ENCODE data around the gene ADAMTSL1. TPM values are rescaled to one million over a fixed set of nuclear protein-coding genes. Genes with fewer than 3 reads are reported as not detected.

The ADAMTSL1 gene
- polyA plus RNA-seq, 2 of the 4 experiments (the other 2 are of a cell fraction): 0.03 TPM; not detected in 1

- TF ChIP-seq HOXB5 (CRISPR knock-in tag; IDR thresholded peaks at IDR 0.05) (no peak), NPAS2 (CRISPR knock-in tag; IDR thresholded peaks at IDR 0.05; ENCODE audit: borderline replicate concordance) (no peak), SREBF2 (IDR thresholded peaks at IDR 0.05) (no peak), ZC3H11A (IDR thresholded peaks at IDR 0.05) (no peak), ATOH8 (CRISPR knock-in tag; IDR thresholded peaks at IDR 0.05; ENCODE audit: low read depth) (no peak)
Observed at GRCh38 chr9:18688581-18689565, 214.9 kb downstream of the ADAMTSL1 start (continued).

DNA sequence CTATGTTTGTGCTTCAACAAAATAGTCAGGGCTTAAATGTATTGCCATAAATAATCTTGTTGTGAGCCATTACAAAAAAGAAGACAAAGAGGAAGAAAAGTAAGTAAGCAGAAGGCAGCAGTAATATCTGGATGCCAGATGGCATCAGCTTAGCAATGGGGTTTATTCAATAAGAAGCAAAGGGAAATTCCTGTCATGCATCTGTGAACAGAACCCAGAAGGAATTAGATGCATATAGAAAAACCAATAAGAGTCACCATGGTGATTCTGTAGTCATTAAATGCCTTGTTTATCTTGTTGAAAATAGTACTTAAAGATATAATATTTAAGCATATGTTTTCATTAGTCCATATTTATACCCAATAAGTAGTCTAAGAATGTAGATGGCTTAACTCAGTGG, 216.0 kb downstream of the ADAMTSL1 start:
- Histone ChIP-seq H3K27ac (no peak overlapping the region), H3K4me3 (no peak overlapping the region), H3K4me2 (no peak overlapping the region), H3K4me1 (no peaks in the 10 kb centered on the region), H3K9me3 (no peaks in the 10 kb centered on the region)
- POLR2A ChIA-PET: no interaction called here
- CTCF ChIA-PET: no interaction called here
- TF ChIP-seq CBX8 (IDR thresholded peaks at IDR 0.05) (no peak), RAD21 (conservative IDR thresholded peaks at IDR 0.05 in 1 of 2, IDR thresholded peaks at IDR 0.05 in 1 of 2) (no peak), HES2 (IDR thresholded peaks at IDR 0.05) (no peak), RNF2 (IDR thresholded peaks at IDR 0.05; ENCODE audit: borderline replicate concordance, low read depth) (no peak), JUNB (IDR thresholded peaks at IDR 0.05) (no peak), POLR2AphosphoS2 (conservative IDR thresholded peaks at IDR 0.05; ENCODE audit: low read length) (no peak), ESRRA (IDR thresholded peaks at IDR 0.05; ENCODE audit: borderline replicate concordance, low read length) (no peak), TFCP2L1 (CRISPR knock-in tag; IDR thresholded peaks at IDR 0.05) (no peak)
- DNase-seq (ENCODE audit: low read depth in 1 of 2, low spot score in 1 of 2) (no peak), ATAC-seq (no peak), FAIRE-seq (no peak)

- ATAC-seq (no peak), DNase-seq (ENCODE audit: low read depth in 1 of 2, low spot score in 1 of 2) (no peak), FAIRE-seq (no peak)
- POLR2A ChIA-PET: no interaction called here
- WGBS (ENCODE audit: missing lambda C conversion rate): 24% methylated on average over 5 of the region's 5 CpGs
- Histone ChIP-seq H3K9me3 (0 out of 3 replicates have a peak, but pooled peaks cover 4% of the 10 kb centered on the region), H3K4me1 (no peaks in the 10 kb centered on the region), H3K4me3 (no peak overlapping the region), H3K27ac (no peak overlapping the region), H3K4me2 (no peak overlapping the region)
- CTCF ChIA-PET: interaction anchor here (0.7 to 0.8 kb wide), 2 partner anchors 55 to 337 kb away, joined by 3 read pairs; no protein-coding TSS in a partner anchor
- TF ChIP-seq, protein P1, sequence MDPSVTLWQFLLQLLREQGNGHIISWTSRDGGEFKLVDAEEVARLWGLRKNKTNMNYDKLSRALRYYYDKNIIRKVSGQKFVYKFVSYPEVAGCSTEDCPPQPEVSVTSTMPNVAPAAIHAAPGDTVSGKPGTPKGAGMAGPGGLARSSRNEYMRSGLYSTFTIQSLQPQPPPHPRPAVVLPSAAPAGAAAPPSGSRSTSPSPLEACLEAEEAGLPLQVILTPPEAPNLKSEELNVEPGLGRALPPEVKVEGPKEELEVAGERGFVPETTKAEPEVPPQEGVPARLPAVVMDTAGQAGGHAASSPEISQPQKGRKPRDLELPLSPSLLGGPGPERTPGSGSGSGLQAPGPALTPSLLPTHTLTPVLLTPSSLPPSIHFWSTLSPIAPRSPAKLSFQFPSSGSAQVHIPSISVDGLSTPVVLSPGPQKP (IDR thresholded peaks at IDR 0.05; ENCODE audit: low read depth, low read length): no peak
- no peak for TF ChIP-seq MAFK (IDR thresholded peaks at IDR 0.05; ENCODE audit: partially characterized antibody)
- no peak for TF ChIP-seq HEYL (CRISPR knock-in tag; IDR thresholded peaks at IDR 0.05)
- TF ChIP-seq EHF (CRISPR knock-in tag; IDR thresholded peaks at IDR 0.05): no peak
- no peak for TF ChIP-seq CHD2 (IDR thresholded peaks at IDR 0.05; ENCODE audit: low read length, partially characterized antibody)
Observed at GRCh38 chr9:18692268-18692667, 218.3 kb downstream of the ADAMTSL1 start.

DNA sequence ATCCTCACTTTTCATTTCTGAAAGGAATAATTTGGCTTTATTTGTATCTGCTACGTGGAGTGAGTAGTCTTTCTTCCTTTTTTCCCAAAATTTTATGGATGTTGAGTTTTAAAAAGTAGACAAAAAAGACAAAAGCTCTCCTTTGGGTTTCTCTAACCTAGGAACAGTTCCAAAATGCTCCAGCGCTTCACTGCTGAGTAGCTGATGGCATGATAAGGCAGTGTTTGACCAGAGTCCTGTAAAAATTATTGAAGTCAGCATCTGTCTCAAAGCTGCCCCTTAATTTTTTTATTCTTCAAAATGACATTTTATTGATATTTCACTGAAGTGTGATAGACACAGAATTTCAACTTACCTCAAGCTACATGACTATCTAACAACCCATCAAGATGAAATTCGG, 219.0 kb downstream of the ADAMTSL1 start:
- FAIRE-seq (no peak), ATAC-seq (no peak), DNase-seq (ENCODE audit: low read depth in 1 of 2, low spot score in 1 of 2) (no peak)
- H3K9me3 ChIP-seq: 0 out of 3 replicates have a peak, but pooled peaks cover 4% of the 10 kb centered on the region
- H3K27ac ChIP-seq: no peak overlapping the region
- ChIA-PET POLR2A (no interaction called here), CTCF (interaction anchor here (0.8 kb wide), 1 partner anchor 336 kb away, joined by 3 read pairs; no protein-coding TSS in a partner anchor)
- H3K4me2 ChIP-seq: no peak overlapping the region
- WGBS (ENCODE audit: missing lambda C conversion rate): 21% methylated on average over 3 of the region's 3 CpGs
- H3K4me1 ChIP-seq: no peaks in the 10 kb centered on the region
- no peak overlapping the region for H3K4me3 ChIP-seq
- TF ChIP-seq FOSL2 (IDR thresholded peaks at IDR 0.05): no peak
- no peak for TF ChIP-seq FOSL2 (CRISPR knock-in tag; IDR thresholded peaks at IDR 0.05)
- no peak for TF ChIP-seq HOXA7 (CRISPR knock-in tag; IDR thresholded peaks at IDR 0.05)
- no peak for TF ChIP-seq MYC (IDR thresholded peaks at IDR 0.05; ENCODE audit: borderline replicate concordance, low read length)
- no peak for TF ChIP-seq KDM1A (IDR thresholded peaks at IDR 0.05; ENCODE audit: low read depth)
- no peak for TF ChIP-seq CHD2 (IDR thresholded peaks at IDR 0.05; ENCODE audit: low read length, partially characterized antibody)
